Activated gamma-delta T cell (primary cell): ENCODE data around the gene FANCC.

Source experiments
- DNase-seq: peaks from one replicate; lab custom pipeline; 2025; lab: John Stamatoyannopoulos, UW

Gene FANCC

DNA sequence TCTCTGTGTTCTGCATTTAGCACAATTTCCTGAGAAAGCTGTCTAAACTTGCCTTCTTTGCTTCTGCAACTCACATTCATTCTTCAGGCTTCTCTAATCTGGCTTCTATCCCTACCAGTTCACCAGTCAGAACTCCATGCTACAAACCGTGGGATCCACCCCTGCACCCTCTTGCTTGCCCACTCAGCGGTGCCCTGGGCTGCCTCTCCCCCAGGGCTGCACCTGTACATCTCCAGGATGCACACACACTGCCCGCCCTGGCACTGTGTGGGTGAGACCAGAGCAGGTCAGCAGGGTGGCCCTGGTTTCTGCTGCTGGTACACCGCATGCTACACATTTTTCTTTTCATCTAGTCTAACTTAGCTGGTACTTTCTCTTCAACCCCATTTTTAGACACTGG is 127.1 kb downstream of the FANCC start:
- DNase-seq: no peak

DNA sequence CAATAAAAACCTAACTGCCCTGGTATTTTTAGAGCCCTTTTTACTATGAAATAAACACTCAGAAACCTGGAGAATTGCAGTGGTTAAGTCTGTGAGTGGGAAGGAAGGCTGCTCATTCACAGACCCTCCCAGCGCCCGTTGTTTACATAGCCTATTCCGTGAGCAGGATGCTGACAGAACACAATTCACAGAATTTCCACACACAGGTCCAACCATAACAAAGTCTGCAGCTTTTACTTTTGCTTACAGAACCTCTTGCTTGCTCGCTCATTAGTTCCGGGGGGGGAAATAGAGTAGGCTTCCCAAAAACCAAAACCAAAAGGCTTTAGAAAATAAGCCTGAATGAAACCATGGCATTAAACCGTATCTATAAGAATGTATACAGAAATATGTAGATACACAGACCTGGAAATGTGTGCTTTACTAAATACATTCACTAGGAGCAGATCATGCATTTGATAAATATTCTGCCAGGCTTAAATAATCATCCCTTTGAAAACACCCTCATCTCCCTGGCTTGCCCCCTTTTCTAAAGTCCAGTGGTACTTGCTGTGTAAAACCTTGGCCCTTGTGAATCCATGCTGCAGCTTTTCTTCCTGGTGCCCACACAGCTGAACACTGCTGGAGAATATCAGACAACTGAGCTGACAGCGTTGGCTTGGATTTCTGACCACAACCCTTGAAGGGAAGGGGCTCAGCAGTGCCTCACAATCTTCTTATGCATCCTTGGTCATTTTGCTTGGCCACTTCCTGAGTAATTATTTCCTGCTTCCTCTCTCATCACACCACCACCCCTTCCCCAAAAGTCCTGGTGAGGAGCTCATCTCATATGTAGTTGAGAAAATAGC is 128.0 kb downstream of the FANCC start:
- no peak for DNase-seq

DNA sequence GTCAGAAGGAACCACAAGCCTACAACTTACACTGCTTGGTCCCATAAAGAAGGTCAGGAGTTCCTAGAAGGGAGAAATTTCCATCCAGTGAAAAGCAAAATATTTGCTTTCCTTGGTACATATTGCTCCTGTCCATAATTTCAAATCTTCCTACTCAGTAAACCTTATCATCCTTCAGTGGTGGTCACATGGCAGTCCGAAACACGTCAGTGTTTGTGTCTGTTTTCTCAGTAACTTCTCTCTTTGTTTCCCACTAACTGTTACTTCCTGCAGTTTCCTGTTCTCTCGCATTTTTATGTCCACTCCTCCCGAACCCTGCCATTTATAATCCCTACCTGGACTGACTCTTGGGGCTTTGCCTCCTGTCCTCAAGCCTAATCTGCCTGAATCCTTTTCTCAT is 129.1 kb downstream of the FANCC start:
- DNase-seq: no peak

DNA sequence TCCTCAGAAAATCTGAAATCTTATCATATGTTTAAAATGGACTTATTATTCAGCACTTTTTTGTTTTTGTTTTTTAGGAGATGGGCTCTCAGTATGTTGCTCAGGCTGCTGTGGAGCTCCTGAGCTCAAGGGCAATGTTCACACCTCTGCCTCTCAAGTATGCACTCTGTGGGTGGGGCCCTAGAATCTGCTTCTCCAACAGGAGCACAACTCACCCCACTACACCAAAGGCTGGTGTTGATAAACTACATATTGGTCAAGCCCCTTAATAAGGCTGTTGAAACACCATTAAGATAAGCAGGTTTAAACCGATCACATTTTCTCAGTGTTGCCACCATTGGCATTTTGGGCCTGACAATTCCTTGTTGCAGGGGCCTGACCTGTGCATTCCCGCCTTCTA is 131.6 kb downstream of the FANCC start:
- no peak for DNase-seq

DNA sequence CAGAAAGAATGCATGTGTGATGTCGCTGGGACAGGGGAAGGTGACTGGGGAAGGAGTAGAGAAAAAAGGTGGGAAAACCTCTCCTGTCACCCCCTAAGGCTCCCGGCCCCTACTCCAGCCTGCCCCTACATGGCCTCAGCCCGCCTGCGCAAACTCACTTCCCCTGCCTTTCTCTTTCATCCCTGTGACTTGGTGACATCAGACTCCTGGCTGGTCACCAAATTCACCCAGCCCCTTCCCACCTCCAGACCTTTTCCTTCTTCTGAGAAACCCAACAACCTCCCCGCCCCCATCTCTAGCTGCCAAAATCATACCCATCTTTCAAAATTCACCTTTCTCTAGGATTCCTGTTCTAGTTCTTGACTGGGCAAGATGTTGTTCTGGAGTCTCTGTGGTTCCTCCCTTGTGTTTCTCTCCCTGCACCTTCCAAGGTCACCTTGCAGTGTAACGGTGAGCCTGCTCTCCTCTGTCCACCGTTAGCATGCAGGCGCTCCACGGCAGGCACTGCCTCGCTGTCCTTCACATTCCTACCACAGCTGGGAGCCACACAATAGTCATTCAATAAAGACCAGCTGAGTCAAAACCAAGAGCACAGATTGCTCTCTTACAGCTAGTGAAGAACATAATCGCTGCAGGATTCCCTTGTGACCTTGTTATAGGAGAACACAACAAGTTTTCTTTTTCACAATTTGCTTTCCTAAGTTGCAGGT is 134.5 kb downstream of the FANCC start:
- DNase-seq: no peak

DNA sequence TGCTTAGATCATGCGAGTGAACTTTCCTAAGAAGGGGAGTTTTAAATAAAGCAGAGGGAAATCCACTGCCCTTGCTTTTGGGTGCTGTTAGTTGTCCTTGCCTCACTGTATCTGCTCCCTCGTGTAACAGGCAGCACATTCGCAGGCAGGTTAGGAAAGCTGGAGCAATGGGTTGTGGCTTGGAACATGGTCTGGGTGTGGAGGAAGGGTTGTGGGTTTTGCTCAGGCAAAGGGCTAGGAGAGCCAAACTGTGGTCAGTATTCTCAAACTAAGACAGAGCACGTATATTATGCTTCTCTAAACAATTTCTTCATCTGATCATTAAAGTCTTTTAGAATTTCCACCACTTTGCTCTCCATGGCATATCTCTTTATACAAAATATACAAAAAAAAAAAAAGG is 135.7 kb downstream of the FANCC start:
- DNase-seq: no peak

DNA sequence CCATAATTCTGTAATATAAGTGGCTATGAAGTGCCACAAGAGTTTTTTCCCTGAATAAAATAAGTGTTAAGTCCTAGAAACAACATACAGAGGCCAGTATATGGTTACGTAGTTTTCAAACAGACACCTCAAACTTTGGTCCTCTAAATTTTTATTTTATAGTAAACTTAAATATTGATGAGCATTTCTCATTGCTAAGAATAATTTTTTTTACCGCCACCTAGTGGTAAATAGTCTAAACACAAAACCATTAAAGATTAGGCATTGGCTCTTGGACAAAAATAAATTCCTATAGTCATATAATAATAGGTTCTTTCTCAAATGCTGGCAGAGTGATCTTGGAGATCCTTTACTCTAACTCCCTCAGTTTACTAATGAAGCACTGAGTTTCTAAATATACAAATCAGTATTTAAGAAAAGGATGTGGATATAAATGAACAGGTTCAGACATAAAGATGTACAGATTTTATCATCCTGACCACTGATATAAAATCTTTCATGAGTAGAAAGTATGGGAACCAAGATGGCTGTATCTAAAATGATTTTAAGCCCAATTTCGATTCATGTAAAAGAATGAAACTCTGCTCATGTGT is 136.2 kb downstream of the FANCC start:
- DNase-seq: no peak

DNA sequence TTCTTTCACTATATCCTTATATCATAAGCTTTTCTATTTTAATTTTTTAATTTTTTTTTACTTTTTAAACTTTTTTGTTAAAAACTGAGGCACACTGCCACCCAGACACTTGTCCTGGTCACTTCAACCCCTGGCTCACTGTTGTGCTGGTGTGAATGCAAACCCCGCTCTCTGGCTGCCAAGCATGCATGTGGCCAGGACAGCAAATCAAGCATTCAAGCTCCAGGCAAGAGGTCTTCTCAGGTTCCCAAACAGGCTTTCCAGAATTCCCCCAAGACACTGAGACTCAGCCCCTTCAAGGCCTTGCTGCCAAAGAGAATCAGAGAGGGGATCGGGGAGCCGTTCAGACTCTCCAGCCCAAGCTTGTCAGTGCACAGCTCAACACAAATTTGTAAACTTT is 139.9 kb downstream of the FANCC start:
- no peak for DNase-seq

DNA sequence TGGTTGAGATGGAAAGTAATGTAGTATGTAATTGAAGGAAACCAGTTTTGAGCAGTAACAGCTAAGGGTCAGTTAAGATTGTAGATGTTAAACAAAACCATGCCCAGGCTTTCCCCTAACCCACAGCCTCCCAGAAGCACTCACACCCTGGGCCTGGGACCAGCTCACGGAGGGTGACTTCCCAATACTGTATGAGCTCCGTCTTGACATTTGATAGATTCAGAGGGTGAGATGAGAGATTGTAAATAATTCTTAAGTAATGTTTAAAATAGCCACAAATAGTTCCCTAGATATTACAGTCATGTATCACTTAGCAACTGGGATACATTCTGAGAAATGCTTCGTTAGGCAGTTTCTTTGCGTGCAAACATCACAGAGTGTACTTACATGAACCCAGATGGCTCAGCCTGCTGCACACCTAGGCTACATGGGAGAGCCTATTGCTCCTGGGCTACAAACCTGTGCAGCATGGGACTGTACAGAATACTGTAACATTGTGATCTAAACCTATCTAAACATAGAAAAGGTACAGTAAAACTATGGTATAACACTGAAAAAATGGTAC is 140.7 kb downstream of the FANCC start:
- no peak for DNase-seq

DNA sequence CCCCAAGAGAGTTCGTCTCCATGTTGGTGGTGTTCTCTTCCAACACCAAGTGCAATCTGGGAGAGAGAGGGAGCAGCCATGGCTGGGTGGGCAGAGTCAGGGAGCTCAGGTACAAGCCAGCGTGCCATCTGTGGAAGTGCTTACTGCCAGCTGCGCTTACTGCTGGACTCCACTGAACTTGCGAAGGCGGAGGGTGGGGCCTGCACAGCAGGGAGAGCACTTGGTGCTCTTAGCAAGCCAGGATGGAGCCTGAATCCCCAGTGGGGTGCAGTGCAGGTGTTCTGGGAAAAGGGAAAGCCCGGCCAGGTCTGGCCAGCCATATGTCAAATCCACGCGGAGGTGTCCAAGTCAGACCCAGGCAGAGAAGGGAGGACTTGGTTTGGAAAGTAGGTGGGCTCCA is 142.0 kb downstream of the FANCC start:
- no peak for DNase-seq

- DNase-seq: no peak
These were observed 143.5 kb downstream of the FANCC start for GRCh38 chr9:95174038-95174437.

GRCh38 chr9:95171596-95171995 is 145.9 kb downstream of the FANCC start:
- no peak for DNase-seq

GRCh38 chr9:95171001-95171400 is 146.5 kb downstream of the FANCC start:
- no peak for DNase-seq

GRCh38 chr9:95167998-95168397 is 149.5 kb downstream of the FANCC start:
- no peak for DNase-seq

DNA sequence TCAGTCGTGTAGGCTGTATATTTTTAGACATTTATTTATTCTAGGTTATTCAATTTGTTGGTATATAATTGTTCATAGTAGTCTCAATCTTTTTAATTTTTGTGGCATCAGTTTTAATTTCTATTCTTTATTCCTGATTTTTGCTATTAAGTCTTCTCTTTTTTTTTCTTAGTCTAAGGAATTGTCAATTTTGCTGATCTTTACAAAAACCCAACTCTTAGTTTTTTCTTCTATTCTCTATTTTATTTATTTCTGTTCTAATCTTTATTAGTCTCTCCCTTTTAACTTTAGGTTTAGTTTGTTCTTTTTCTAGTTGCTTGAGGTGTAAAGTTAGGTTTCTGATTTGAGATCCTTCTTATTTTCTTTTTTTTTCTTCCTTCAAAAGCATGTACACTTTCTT is 152.5 kb downstream of the FANCC start:
- DNase-seq: no peak

DNA sequence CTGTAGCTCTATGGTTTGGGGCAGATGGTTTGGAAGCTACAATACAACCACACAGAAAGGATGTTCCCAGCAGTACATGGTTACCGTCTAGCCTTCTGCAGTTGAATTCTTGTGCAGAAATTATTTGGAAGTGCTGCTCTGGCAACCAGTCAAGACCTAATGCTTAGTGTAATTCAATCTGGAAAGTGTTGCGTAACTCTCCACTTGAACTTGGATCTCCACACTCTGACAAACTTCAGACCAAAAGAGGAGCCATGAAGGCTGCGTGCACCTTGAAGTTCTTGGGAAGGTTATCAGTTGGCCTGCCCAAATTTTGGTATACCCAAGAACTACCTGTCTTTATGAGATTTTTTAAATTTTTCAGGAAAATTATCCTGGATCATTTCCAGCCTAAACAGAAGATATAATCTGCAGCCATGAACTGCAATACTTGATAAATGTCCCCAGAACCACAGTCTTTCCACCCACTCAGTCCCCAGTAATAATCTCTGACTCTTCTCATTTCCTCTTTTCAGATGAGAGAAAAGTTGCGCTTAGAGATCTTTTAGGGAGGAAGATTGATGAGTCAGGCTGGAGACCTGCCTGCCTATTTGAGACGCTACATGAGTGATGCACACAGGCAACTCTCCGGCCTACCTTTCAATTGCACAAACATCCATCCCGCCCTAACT is 159.9 kb downstream of the FANCC start:
- DNase-seq: no peak

- no peak for DNase-seq
These were observed 161.4 kb downstream of the FANCC start for GRCh38 chr9:95156074-95156473.

DNA sequence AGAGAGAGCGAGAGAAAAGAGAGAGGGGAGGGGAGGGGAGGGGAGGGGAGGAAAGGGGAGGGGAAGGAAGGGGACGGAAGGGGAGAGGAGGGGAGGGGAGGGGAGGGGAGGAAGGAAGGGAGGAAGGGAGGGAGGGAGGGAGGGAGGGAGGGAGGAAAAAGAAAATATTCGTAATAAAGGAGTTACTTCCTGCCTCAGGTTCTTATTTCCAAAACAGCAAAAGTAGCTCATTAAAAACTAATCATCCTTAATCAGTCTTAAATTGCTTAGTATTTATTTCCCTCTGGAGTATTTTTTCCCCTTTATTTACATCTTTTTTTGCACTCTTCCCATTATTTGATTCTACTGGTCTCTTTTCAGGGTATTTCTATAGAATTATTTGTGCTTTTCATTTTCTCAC is 162.3 kb downstream of the FANCC start:
- DNase-seq: no peak

- no peak for DNase-seq
These were observed 166.6 kb downstream of the FANCC start for GRCh38 chr9:95150903-95151302.

DNA sequence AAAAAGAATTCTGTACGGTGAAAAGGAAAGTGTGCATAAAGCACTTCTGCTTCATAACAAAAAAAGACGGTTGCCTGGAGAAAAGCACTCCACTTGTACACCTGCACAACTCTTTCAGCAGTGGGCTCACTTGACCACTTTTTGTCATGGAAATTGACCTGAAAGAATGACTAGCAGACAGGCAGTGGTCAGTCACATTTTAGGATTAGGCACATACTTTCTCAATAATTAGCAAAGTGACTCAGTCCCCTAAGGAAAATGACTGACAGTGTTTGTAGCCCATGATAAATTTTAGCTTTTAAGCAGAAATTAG is 169.3 kb downstream of the FANCC start:
- no peak for DNase-seq

DNA sequence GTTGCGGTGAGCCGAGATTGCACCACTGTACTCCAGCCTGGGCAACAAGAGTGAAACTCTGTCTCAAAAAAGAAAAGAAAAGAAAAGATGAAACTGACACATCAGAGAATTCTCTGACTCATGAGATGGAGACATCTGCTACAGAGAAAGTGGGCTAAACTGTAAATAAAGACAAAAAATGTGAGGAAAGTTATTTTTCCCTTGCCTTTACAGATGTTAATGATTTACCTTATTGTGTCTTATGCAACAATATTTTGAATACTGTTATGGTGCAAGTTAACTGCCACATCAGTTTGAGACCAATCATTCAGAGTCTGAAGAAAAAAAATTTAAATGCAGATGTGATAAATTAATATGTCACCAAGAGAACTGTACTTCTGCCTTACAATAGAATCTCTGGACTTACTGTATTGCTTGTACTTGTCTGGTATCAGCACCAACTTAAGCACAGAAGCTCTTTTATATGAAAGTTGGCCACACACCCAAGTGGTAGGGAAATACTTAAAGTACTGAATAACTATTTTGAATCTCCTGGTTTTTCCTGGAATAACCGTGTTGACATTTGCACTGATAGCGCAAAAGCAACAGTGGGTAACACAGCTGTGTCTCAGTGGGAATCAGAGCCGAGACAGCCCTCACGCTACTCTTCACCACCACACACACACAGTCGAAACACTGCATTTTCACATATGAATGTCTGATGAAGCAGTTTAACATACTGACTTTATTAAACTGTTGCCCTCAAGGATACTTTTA is 169.9 kb downstream of the FANCC start:
- no peak for DNase-seq
